Activated CD4-positive, CD25-positive, alpha-beta regulatory T cell treated with anti-CD3 and anti-CD28 coated beads, Interleukin-2, amount 50 U/mL, for 72 hours (primary cell): Measurements from ENCODE around the gene CIB2.
A peak's percentile ranks its signal among the peaks of the same experiment; 100 is the strongest.

ENCODE experiments used
- DNase-seq: peaks from one replicate; pipeline ENCODE4 v3.0.0; 2021

The CIB2 gene

DNA sequence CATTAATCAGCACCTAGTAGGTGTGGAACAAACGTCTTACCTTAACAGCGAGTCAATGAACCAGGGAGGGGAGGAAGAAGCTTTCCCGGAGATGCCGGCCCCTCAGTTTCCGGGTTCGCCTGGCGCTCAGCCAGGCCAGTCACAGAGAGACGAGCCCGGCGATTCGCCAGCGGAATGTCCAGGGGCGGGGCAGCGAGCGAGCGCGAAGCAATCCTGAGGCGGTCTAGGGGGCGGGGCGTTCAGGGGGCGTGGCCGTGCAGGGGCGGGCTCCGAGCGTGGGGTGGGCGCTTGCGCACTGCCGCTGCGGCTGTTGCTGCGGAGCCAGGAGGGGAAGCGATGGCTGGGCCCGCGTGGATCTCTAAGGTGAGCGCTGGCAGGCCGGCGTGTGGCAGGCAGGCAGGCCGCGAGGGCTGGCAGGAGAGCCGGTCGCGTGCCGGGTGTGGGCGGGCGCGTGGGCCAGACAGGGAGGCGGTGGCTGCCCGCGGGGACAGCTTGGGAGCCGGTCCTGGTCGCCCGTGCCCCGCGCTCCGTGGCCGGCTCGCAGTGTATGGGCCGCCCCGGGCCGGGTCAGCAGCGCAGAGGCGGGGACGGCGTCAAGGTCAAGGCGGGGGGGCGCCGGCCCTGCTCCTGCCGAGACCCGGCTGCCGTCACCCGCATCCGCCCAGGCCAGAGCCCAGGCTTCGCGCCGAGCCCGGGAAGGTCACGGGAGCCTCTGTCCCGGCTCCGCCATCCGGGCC lies 18.0 kb upstream of the CIB2 start, which contains the start of gene IDH3A:
Gene IDH3A (plus strand): TSS at position 295 of the 737 bp plus-strand sequence. CDS start 42 bp downstream, at position 337.
- DNase-seq: peak; percentile 100

DNA sequence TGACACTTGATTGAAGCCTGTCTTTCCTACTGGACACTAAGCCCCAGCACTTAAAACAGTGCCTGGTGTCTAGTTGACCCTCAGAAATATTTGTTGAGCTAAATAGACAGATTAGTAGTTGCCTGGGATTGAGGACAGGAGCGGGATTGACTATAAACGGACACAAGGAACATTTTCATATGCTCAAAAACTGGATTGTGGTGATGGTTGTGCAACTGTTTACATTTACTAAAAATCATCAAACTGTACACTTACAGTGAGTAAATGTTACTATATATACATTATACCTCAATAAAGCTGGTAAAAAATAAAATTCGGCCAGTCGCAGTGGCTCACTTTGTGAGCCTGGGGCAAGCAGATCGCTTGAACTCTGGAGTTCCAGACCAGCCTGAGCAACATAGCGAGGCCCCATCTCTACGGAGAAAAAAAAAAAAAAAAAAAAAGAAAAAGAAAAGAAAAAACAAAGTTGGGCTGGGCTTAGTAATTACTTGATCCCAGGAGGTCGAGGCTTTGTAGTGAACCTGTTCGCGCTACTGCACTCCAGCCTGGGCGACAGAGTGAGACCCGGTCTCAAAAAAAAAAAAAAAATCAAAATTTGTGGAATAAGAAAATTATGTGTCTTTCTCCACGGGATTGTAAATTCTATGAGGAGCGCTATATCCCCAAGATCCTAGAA lies 17.3 kb upstream of the CIB2 start:
- no peak for DNase-seq

DNA sequence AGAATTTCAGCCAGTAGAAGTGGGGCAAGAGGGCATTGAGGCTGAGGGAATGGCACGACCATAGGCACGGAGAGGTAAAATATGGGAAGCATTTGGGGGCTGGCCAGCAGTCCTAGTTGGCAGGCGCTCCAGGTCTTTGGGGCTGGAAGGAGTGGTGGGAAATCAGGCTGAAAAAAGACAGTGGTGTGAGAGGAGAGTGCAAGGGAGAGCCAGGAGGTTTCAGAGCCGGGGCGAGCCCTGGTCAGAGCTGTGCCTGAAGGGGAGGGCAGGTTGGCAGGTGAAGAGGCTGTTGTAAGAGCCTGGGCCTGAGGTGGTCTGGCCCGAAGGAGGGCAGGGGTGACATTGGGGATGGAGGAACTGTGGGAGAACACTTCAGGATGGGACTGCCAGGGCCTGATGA lies 16.3 kb upstream of the CIB2 start:
- no peak for DNase-seq

DNA sequence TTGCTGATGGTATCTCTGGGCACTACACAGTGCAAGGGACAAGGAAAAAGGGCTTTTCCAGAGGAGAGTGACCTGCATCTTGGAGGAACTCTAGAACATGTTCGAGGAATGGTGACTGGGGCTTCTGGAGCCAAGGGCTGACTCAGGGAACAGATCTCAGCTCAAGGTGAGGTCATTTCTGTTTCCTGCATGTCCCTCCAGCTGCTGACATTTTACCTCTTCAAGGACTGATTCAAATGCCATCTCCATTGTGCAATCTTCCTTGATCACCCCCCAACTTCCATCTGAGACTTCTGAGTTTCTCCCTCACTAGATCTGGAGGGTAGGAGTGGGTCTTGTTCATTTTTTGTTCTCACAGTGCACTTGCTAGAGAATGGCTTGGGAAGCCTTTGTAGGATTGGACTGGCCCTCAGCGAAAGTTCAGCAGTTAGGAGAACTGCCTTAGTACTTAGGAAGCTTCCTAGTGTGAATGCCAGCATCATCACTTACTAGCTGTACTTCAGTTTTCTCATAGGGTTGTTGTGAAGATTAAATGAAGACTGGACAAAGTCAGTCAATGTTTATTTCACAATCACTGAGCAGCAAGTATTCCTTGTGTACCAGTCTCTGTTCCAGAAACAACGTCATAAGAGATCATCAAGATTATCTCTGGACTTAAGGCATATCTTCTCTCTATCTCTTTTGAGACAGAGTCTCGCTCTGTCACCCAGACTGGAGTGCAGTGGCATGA lies 15.3 kb upstream of the CIB2 start:
- DNase-seq: no peak

DNA sequence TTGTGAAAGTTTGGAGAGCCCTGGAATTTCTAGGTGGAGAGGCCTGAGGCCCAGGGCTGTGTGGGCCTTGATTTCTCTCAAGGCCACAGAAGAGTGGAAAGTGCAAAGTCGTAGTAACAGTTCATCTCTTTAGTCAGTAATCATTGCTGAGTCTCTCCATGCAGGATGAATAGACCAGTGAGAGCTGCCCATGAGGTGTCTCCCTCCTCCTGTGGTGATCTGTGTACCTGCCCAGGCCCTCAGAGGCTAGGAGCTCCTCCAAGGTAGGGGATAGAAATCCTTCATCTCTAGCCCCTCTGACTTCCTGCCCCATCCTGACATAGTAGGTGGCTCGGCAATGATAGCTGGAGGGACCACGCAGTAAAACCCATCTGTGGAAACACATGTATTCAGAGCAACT lies 11.1 kb upstream of the CIB2 start:
- DNase-seq: no peak

DNA sequence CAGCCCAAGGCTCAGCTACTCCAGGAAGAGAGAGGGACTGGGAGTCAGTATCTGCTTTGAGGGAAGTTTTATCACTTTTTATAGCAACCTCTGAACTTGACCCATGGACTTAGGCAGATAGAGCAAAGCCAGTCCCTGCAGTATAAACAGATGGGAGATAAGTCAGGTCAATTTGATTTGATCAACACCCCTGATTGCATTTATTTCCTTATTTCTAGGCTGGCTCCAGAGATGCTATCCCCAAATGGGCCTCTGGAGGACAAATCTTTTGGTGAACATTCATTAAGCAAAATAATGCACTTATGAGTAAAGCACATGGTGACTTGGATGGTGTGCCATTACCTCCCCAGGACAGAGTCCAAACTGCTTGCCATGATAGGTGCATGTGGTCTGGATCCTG lies 9.0 kb upstream of the CIB2 start:
- DNase-seq: no peak

DNA sequence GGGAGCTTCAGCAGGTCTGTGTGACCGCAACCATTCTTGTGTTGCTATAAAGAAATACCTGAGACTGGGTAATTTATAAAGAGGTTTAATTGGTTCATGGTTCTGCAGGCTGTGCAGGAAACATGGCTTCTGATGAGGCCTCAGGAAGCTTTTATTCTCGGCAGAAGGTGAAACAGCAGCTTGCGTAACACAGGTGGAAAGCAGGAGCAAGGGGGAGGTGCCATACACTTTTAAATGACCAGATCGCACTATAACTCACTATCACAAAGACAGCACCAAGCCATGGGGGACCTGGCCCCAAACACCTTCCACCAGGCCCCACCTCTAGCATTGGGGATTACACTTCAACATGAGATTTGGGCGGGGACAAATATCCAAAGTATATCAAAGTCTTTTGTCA lies 8.3 kb upstream of the CIB2 start:
- DNase-seq: no peak

DNA sequence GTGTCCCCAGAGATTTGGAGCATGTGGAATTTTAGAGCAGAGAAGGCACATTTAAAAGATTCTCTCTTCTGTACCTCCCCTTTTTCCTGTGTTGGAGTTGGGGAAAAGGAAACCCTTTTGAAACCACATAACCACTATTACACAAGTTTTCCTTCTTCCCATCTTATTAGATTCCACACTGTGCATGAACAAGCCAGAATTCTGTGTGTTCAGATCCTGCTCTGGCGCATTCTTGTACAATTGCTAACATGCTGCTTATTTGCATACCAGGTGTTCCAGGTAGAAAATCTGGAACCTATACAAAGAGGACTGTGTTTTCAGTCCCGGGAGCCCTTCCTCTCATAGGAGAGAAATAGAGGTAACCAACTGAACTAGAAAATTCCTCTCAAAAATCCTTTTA lies 2.6 kb upstream of the CIB2 start:
- DNase-seq: no peak

DNA sequence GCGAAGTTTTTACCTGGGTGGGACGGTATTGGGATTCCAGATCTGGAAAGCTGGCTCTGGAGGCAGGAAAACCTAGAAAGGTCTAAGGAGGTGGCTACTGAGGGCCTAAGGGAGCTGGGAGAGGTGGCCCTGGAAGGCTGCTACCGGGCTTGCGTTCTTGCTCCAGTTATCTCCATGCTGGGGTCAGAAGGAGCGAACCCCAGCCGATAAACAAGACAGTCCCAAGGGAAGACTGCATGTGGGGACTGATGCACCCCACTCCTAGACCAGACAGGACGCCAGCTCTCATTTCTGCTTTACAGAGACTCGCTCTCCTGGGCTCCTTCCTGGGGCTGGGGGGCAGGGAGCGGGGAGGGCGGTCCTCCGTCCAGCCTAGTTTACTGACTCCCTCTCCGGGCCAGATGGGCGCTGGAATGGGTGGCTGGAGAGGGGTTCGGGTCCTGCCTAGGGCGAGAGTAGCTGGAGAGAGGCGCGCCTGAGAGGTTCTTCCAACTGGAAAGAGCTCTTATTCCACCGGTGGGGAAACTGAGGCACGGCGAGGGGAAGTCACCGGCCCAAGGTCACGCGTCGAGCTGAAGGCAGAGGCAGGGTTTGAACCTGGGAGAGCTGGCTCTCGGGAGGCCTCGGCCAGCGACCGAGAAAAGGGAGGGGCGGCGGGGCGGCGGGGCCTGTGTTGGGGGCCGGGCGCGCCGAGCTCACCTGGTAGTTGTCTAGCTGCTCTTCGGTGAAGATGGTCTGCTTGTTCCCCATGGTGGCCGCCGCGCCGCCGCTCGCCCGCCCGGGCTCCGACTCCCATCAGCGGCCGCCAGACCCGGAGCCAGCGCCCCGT lies 565 bp downstream of the CIB2 start:
- peak; percentile 46 for DNase-seq

DNA sequence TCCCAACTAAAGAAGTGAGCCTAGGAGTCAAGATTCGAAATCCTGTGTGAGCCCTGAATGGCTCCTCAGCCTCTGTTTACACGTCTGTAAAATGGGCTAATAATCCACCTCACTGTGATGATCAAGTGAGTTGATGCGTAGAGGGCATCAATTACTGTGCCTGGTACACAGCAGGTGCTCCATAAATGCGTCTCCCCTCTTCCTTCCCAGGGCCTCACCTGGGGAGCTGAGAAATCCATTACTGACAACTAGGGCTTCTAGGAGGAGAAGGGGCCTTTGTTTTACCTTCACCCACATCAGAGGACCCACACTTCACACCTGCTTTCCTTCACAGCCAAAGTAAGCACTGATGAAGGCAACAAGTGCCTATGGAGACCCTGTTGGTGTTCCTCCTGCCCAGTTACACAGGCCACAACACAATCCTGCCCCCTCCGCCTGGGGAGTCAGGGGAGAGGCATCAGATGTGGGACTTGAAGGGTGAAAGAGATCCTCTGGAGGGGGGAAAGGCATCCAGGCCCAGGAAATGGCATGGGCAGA lies 1.4 kb downstream of the CIB2 start:
- DNase-seq: no peak

DNA sequence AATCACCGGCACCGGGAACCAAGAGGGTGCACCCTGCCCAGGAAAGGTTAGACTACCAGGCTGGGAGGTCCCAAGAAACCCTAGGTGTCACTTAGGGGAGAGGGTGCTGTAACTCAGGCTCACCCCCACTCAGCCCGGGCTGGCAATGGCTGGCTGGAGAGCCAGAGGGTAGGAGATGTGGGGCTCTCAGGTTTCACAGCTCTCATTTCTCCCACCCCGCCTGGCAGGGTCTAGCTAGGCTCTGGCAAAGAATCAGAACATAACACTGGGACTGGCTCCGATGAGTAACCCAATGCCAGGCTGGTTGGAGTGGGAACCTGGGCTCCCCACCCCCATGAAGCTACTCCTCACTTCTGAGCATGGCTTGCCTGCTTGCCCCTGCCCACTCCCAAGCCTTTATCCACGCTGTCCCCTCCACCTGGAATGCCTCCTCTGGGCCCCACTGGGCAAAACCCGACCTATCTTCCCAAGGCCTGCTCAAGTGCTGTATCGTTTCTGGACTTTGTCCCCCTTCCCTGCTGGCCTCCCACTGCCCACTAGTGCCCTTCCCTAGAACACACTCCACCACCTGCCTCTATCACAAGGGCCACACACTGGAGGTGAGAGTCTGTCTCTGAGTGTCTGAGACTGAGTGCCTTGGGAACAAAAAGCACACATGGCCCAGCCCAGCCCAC lies 2.0 kb downstream of the CIB2 start:
- DNase-seq: no peak

DNA sequence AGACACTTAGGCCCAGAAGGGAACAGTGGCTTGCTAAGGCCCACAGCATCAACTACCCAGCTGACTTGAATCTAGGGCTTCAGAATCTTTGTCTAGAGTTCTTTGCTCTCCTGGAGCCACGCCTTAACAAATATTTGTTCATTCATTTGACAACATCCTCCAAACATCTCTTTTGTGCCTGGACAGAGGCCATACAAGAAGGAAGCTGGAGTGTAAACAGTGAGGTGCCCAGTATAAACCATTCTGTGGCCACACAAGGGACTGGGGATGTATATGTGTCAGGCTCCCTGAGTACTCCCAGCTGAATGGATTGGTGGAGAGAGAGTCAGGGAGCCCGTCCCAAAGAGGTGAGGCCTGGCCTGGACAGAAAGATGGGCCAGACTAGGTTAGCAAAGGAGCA lies 3.4 kb downstream of the CIB2 start:
- DNase-seq: no peak

DNA sequence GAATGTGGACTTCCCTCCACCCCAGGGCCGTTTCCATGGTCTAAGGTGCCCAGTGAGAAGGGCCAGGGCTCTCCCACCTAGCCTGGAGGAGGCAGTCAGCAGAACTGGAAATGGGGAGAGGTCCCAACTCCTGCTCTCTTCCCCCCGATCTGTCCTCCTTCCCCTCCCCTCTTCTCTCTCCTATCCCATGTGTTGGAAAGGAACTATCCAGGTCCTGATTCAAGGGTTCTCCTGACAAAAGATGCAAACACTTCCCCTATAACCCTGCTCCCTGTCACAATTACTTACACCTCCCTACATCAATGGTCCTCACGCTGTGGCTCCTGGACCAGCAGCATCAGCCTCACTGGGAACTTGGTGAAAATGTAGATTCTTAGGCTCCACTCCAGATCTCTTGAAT lies 6.0 kb downstream of the CIB2 start:
- DNase-seq: no peak

DNA sequence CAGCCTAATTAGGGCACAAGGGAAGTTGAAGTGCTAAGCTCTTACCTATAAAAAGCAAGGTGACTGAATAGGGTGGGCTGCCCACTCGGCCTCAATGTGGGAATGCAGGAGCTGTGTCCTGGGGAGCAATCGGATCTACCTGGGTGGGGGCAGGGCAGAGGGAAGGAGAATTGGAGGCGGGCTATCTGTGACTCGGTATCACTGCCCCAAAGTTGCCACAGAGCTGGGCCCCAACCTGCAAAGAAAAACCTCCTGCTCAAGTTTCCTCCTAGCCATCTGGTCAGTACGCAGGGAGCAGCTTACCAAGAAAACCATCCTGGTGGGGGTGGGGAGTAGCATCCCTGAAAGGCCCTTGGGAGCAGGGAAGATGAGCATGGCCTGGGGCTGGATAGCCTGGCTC lies 10.7 kb downstream of the CIB2 start:
- no peak for DNase-seq

DNA sequence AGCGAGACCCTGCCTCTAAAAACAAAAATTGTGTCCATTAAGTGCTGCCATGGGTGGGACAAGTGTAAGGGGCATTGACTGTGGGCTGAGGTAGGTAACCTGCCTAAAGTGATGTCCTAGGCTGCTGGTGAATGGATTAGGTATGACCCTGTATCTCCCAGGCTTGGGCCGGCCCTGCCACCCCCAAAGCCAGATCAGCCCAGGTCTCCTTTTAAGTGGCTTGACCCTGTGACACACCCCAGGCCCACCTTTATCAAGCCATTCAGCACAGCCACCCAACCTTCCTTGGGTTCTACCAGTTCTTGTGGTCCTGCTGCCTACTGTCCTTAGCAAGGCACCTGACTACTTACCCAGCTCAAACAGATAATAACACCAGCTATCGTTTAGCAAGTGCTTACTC lies 18.7 kb downstream of the CIB2 start:
- DNase-seq: no peak

DNA sequence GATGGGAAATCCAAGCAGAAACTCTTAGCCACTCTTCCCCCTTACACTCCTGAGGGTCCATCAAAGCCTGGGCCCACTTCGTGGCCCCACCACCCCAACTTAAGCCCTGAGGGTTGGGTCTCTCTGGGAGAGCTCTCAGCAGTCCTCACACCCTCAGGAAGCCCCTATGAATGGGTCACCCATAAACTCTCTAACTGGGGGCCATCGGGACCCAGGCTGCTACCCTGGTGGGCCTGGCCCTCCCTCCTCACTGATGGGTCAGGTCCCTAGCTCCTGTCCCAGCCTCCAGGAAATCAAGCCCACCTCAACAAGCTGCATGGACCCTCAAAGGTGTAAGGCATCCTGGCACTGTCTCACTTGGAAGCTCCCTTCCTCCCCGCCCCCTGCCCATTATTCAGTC lies 19.5 kb downstream of the CIB2 start:
- no peak for DNase-seq

DNA sequence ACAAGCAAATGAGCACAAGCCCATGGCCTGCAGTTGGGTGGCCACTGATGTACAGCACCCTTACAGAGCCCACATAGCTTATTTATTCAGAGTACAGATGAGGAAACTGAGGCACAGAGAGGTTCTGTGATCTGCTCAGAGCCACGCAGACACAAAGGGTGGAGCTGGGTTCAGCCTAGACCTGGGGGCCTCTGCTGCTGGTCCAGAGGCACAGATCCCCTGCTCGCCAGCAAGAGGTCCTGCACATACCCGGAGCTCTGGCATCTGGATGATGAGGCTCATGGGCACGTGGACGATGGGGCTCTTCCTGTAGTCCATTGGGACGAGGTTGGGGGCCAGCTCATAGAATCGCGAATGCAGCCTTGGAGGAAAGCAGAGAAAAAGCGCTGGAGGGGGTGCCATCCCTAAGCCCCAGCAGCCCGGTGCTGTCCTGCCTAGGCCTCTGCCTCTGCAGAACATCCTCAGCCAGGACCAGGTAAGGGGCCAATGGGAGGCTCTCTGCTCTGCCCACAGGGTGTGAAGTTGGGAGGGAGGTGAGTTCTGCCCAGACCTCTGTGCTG lies 20.2 kb downstream of the CIB2 start:
- no peak for DNase-seq

DNA sequence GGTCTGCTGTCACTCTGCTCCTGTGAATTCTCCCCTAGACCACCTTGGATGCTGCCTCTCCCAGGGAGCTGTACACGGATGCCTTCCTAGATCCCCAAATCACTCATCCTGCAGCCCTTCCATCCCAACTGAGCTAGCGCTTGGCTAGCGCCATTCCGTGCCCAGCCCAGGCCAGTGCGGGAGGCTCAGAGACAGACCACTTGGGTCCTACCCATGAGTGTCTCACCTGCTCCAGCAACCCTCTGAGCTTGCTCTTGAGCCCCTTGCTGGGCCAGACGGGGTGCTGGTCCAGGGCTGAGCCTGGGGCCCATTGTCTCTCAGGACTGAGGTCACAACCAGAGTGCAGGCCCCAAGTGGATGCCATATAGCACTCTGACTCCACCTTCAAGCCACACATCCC lies 21.1 kb downstream of the CIB2 start:
- DNase-seq: no peak

DNA sequence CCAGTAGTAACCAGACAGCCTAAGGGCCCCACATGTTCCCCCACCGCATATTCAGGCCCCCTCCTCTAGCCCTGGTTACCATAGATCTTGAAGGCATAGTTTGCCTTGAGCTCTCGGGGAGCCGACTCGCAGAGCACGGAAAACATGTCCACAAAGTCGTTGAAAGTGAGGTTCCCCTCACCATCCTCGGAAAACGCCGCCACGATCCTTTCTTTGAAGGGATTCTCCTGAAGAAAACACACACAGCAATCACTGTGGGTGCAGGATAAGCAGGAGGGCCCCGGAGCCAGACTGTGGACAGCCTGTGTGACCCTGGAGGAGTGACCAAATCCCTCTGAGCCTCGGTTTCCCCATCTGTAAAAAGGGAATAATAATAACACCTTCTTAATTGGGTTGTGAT lies 22.1 kb downstream of the CIB2 start:
- no peak for DNase-seq

DNA sequence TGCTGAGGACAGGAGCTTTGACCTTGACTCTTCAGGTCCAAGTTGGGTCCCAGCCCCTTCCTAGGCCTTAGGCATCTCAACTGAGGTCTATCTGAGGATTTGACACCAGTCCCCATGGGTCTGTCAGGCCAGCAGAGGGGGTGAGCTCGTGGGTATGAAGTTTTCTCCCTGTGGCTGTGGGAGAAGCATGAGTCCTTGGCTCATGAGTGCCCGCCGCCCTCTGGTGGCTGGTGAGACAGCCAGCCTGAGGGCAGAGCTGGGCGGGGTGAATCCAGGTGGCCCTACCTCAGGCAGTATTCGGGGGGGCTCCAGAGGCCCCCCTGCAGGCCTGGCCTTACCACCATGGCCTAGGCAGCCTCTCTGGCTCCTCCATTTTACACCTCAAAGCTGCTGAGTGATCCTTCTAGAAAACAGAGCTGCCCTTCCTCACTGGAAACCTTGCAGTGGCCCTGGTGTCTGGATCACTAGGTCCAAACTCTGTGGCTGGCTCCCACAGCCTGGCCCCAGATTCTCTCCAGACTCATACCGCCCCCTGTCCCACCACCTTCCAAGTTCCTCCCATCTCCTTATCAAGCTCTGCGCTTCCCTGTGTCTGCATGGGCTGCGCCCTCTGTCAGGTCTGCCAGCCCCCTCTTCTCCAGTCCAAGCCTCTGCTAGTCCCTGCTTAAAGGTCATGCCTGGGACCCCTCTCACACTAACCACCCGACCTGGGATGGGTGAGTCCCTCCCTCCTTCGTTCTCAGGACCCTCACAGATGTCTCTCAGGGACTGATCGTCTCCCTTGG lies 22.8 kb downstream of the CIB2 start:
- DNase-seq: peak; percentile 75

DNA sequence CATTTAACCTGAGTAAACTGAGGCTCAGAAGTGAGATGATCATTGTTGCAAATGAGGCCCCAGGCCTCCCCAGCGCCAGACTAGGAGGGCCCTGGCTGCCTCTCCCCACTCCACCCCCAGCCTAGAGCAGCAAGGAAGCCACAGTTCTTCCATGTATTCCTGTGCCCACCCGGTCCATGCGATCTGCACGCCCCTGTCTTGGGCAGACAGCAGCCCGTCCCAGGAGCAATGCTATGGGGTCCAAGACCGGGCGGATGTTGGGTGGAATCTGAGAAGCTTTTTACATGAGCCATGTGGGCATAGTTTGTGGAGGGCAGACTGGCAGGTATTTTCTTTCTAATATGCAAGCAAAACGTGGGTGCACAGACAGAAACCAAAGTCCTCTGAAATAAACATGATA lies 23.8 kb downstream of the CIB2 start:
- no peak for DNase-seq
